Measurements from ENCODE around the gene PUM2. TPM values are rescaled to one million over a fixed set of nuclear protein-coding genes. Genes with fewer than 3 reads are reported as not detected.

Gene PUM2
- total RNA-seq, 4 donors from 2014 or later, result 61.5 to 140 (median 98.0) TPM

DNA sequence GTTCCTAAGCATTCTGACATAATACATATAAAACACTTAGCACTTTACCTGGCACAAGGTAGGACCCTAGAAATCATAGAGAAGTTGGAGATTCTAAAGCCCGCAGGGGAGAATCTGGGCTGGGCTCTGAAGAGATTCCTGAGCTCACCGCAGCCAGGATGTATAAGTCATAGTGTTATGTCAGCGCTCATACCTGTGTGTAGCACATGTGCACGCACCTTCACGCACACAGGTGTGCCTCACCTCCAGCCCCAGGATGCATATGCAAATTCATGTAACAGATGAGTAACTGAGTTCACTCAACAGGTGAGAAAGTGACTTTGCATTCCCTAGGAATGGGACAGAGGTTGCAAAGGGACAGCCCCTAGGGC, 117.8 kb downstream of the PUM2 start:
- ATAC-seq, result no peak
- 96% methylated on average over 5 of the region's 5 CpGs; no CpG with 5 or more reads in 1 of the 2 donors for WGBS, 2 donors (ENCODE audit: low coverage in 1 of 2)

DNA sequence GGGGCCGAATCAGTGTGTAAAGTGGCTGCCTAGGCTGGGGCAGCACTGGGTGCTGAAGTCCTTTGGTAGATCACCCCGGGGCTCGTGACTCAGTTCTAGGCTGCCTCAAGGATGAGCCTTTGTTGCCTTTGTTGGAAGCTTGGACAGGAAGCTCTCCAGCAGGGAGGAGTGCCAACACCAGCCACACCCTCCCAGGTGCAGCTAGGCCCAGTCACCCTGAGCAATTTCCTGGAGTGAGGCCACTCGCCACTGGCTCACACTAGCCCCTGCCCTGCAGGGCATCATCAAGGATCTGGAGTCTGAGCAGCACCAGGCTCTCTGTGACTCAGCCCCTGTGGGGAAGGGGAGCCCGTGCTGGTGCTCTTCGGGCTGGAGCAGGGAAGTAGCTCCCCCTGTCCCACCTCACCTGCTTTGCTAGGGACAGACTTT, 119.0 kb downstream of the PUM2 start:
- no peaks in the 10 kb centered on the region for H3K4me1 ChIP-seq
- no peak for ATAC-seq
- WGBS, 2 donors (ENCODE audit: low coverage in 1 of 2), result 71 to 80% methylated on average over 2 to 4 of the region's 6 CpGs
- no peaks in the 10 kb centered on the region for H3K9me3 ChIP-seq
- no peak overlapping the region for H3K4me3 ChIP-seq
- no peaks in the 10 kb centered on the region for H3K36me3 ChIP-seq
- H3K27ac ChIP-seq, result no peak overlapping the region
- no peak for TF ChIP-seq EP300 (IDR thresholded peaks at IDR 0.05)
- TF ChIP-seq, protein P1, sequence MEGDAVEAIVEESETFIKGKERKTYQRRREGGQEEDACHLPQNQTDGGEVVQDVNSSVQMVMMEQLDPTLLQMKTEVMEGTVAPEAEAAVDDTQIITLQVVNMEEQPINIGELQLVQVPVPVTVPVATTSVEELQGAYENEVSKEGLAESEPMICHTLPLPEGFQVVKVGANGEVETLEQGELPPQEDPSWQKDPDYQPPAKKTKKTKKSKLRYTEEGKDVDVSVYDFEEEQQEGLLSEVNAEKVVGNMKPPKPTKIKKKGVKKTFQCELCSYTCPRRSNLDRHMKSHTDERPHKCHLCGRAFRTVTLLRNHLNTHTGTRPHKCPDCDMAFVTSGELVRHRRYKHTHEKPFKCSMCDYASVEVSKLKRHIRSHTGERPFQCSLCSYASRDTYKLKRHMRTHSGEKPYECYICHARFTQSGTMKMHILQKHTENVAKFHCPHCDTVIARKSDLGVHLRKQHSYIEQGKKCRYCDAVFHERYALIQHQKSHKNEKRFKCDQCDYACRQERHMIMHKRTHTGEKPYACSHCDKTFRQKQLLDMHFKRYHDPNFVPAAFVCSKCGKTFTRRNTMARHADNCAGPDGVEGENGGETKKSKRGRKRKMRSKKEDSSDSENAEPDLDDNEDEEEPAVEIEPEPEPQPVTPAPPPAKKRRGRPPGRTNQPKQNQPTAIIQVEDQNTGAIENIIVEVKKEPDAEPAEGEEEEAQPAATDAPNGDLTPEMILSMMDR (IDR thresholded peaks at IDR 0.05), result no peak
- TF ChIP-seq POLR2AphosphoS5 (IDR thresholded peaks at IDR 0.05), result no peak
- no peak for TF ChIP-seq POLR2A (IDR thresholded peaks at IDR 0.05)
- peaks cover 29% of the 10 kb centered on the region for H3K27me3 ChIP-seq

More for the DNA sequence above, 117.8 kb downstream of the PUM2 start:
- H3K4me3 ChIP-seq, result no peak overlapping the region
- no peaks in the 10 kb centered on the region for H3K36me3 ChIP-seq
- H3K27me3 ChIP-seq, result peaks cover 24% of the 10 kb centered on the region
- no peaks in the 10 kb centered on the region for H3K4me1 ChIP-seq
- no peak for TF ChIP-seq EP300 (IDR thresholded peaks at IDR 0.05)
- no peak for TF ChIP-seq POLR2A (IDR thresholded peaks at IDR 0.05)
- TF ChIP-seq, protein P1 (IDR thresholded peaks at IDR 0.05), result no peak
- TF ChIP-seq POLR2AphosphoS5 (IDR thresholded peaks at IDR 0.05), result no peak
- H3K27ac ChIP-seq, result no peak overlapping the region
- no peaks in the 10 kb centered on the region for H3K9me3 ChIP-seq

DNA sequence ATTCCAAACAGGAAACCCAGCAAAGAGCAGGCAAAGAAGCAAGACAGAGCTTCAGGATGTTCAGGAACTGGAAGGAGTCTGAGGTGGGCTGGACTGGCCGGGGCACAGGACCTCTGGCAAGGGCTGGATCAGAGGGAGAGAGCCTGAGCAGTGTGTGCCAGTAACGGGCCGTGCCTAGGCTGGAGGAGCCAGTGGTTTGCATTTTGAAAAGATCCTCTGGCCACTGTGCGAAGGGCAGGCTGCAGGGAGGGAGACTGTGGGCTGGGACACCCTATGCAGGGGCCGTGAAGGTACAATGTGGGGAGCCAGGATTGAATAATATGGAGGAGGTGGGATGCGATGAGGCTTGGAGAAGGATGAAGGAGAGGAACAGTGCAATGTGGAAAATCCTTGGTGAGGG, 119.5 kb downstream of the PUM2 start:
- H3K9me3 ChIP-seq, result no peaks in the 10 kb centered on the region
- no peaks in the 10 kb centered on the region for H3K4me1 ChIP-seq
- H3K27me3 ChIP-seq, result peaks cover 34% of the 10 kb centered on the region
- TF ChIP-seq POLR2A (IDR thresholded peaks at IDR 0.05) (no peak), EP300 (IDR thresholded peaks at IDR 0.05) (no peak), POLR2AphosphoS5 (IDR thresholded peaks at IDR 0.05) (no peak)
- TF ChIP-seq, protein P1 (IDR thresholded peaks at IDR 0.05), result no peak
- no peak overlapping the region for H3K27ac ChIP-seq
- no peaks in the 10 kb centered on the region for H3K36me3 ChIP-seq
- ATAC-seq, result no peak
- WGBS, 2 donors (ENCODE audit: low coverage in 1 of 2), result 82 to 90% methylated on average over 2 to 6 of the region's 6 CpGs
- no peak overlapping the region for H3K4me3 ChIP-seq

DNA sequence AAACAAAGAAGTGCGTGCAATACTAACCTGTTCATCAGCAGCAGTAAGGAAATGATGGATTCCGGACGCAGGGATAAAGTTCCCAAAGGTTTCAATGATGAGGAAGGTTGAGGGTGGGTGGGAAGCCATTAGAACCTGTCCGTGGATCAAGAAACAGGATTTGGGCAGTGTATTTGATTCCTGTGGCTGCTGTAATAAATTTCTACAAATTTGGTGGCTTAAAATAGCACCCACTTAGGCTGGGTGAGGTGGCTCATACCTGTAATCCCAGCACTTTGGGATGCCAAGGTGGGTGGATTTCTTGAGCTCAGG, 120.6 kb downstream of the PUM2 start:
- peaks cover 0 to 10% (median 5%) of the 10 kb centered on the region in 3 donors for H3K4me1 ChIP-seq
- no peak overlapping the region for H3K4me3 ChIP-seq
- TF ChIP-seq, protein P1 (IDR thresholded peaks at IDR 0.05), result no peak
- TF ChIP-seq POLR2AphosphoS5 (IDR thresholded peaks at IDR 0.05), result no peak
- no peak for TF ChIP-seq EP300 (IDR thresholded peaks at IDR 0.05)
- TF ChIP-seq POLR2A (IDR thresholded peaks at IDR 0.05), result no peak
- no peaks in the 10 kb centered on the region for H3K9me3 ChIP-seq
- H3K27ac ChIP-seq, result no peak overlapping the region
- no peaks in the 10 kb centered on the region for H3K36me3 ChIP-seq
- WGBS, 2 donors (ENCODE audit: low coverage in 1 of 2), result 87 to 95% methylated on average over 4 of the region's 4 CpGs
- H3K27me3 ChIP-seq, result peaks cover 42% of the 10 kb centered on the region
- no peak for ATAC-seq

DNA sequence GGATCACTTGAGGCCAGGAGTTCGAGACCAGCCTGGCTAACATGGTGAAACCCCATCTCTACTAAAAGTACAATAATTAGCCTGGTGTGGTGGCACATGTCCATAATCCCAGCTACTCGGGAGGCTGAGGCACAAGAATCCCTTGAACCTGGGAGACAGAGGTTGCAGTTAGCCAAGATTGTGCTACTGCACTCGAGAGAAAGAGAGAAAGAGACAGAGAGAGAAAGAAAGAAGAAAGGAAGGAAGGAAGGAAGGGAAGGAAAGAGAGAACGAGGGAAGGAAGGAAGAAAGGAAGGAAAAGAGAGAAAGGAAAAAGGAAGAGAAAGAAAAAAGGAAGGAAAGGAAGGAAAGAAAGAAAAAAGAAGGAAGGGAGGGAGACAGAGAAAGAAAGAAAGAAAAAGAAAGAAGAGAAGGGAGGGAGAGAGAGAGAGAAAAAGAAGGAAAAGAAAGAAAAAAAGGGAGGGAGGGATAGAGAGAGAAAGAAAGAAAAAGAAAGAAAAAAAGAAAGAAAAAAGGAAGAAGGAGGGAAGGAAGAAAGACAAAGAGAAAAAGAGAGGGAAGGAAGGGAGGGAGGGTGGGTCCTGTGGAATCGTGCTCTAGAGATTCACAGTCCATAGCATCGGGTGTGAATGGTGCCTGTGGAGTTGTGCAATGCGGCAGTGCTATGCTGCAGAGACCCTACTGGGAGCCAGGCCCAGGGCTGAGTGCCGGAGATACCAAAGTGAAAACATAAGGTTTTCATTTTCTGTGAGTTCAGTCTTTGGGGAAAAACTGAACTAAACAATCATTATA, 121.1 kb downstream of the PUM2 start:
- Histone ChIP-seq H3K9me3 (no peaks in the 10 kb centered on the region), H3K4me3 (no peak overlapping the region), H3K4me1 (peaks cover 0 to 16% (median 5%) of the 10 kb centered on the region in 3 donors), H3K27me3 (peaks cover 42% of the 10 kb centered on the region), H3K36me3 (no peaks in the 10 kb centered on the region), H3K27ac (no peak overlapping the region)
- TF ChIP-seq EP300 (IDR thresholded peaks at IDR 0.05) (no peak), POLR2A (IDR thresholded peaks at IDR 0.05) (no peak), POLR2AphosphoS5 (IDR thresholded peaks at IDR 0.05) (no peak)
- TF ChIP-seq, protein P1 (IDR thresholded peaks at IDR 0.05), result no peak
- 77 to 90% methylated on average over 6 to 8 of the region's 8 CpGs for WGBS, 2 donors (ENCODE audit: low coverage in 1 of 2)
- ATAC-seq, result no peak
